Fibroblast of villous mesenchyme (primary cell): ENCODE measurements around the gene USP17L15. TPM values are rescaled to one million over a fixed set of nuclear protein-coding genes. Genes with fewer than 3 reads are reported as not detected.

Experiments
- total RNA-seq: library from RNA; depleted of rRNA; stranded (reverse); fragments of >200 nt; gene quantifications from 2 replicates; pipeline ENCODE4 v1.2.3, GENCODE V29; 2012

Gene USP17L15
- total RNA-seq, 1 donor, result not detected

Other genes with a start within 250 kb of the USP17L15 start
- not detected in 2 replicates for gene FAM90A26, start 64.0 kb upstream of the USP17L15 start, total RNA-seq
- not detected in 2 replicates for gene USP17L10, start 23.7 kb upstream of the USP17L15 start, total RNA-seq
- not detected in 2 replicates for gene USP17L11, start 19.0 kb upstream of the USP17L15 start, total RNA-seq
- gene USP17L12, start 14.2 kb upstream of the USP17L15 start, total RNA-seq, result not detected in 2 replicates
- gene USP17L13, start 9.5 kb upstream of the USP17L15 start, total RNA-seq, result not detected in 2 replicates
- not detected in 2 replicates for gene USP17L17, start 9.5 kb downstream of the USP17L15 start, total RNA-seq
- gene USP17L18, start 14.2 kb downstream of the USP17L15 start, total RNA-seq, result not detected in 2 replicates
- not detected in 2 replicates for gene USP17L19, start 19.0 kb downstream of the USP17L15 start, total RNA-seq
- not detected in 2 replicates for gene USP17L20, start 23.7 kb downstream of the USP17L15 start, total RNA-seq
- gene USP17L21, start 28.5 kb downstream of the USP17L15 start, total RNA-seq, result not detected in 2 replicates
- not detected in 2 replicates for gene USP17L22, start 33.2 kb downstream of the USP17L15 start, total RNA-seq
- not detected in 2 replicates for gene USP17L24, start 90.8 kb downstream of the USP17L15 start, total RNA-seq
- not detected in 2 replicates for gene USP17L25, start 95.5 kb downstream of the USP17L15 start, total RNA-seq
- gene USP17L26, start 100.3 kb downstream of the USP17L15 start, total RNA-seq, result not detected in 2 replicates
- gene USP17L5, start 105.0 kb downstream of the USP17L15 start, total RNA-seq, result not detected in 2 replicates
- not detected in 2 replicates for gene USP17L27, start 109.8 kb downstream of the USP17L15 start, total RNA-seq
- gene USP17L28, start 114.5 kb downstream of the USP17L15 start, total RNA-seq, result not detected in 2 replicates
- not detected in 2 replicates for gene USP17L29, start 119.3 kb downstream of the USP17L15 start, total RNA-seq
- gene USP17L30, start 128.7 kb downstream of the USP17L15 start, total RNA-seq, result not detected in 2 replicates
- gene DEFB131A, start 210.0 kb downstream of the USP17L15 start, total RNA-seq, result not detected in 2 replicates